ACHN (cell line): ENCODE results near the gene AKR7A3.

Experiments used
- DNase-seq: peaks from one replicate; pipeline ENCODE4 v3.0.0-alpha.2; 2015
- in situ Hi-C: cut with HindIII; loops from 2 replicates; pipeline ENCODE4 v1.10.0; 2017; ENCODE audit warnings: low sequenced_read_pairs, low pct_ligation_motif_present, low pct_unique_long_range_greater_than_20kb

Gene AKR7A3

DNA sequence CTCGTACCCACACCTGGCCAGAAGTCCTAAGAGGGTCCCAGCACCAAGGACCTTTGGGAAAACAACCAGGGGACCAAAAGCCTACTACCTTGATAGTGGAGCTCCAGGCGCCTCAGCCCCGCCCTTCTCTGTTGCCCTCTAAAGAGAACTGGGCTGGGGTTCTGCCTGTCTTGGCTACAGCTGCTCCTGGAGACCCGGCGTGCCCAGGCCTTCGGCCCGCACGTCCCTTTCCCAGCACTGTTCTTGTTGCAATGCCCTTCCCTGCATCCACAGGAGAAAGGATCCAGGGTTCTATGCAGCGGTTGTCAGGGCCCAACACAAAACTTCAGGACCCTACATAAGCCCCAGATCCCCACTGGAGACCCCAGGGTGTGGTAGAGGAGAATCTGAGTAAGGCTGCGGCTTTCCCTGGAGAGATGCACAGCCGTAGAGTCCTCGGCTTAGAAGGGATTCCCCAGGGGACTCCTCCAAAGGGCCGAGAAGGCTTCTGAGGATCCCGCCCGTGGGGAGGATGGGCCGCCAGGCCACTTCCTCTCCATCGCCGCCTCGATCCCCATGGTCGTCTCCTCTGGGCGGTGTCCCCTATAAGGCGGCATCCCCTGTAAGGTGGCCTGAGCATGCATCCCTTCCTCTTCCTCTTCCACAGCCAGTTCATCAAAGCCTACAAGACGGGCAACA is 35.6 kb upstream of the AKR7A3 start:
- in situ Hi-C loops, result no loop called here

DNA sequence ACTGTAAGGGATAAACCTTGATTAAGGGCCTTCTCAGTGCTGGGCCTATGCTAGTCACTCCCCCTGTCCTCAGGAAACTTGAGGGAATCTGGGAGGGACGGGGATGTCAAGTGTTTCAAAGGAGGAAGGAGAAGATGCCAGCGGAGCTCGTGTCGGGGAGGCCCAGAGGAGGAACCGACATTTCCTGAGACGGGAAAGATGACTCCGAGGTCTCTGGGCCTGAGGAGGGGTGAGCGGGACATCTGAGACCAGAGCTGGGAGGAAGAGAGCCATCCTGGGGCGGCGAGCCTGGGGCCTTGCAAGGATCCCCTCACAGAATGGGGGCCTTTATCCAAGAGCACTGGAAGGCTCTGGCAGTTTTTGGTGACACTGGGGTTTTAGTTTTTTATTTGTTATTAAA is 33.9 kb upstream of the AKR7A3 start:
- DNase-seq, result no peak
- in situ Hi-C loops, result no loop called here

More for the DNA sequence above, 35.6 kb upstream of the AKR7A3 start:
- DNase-seq, result no peak

DNA sequence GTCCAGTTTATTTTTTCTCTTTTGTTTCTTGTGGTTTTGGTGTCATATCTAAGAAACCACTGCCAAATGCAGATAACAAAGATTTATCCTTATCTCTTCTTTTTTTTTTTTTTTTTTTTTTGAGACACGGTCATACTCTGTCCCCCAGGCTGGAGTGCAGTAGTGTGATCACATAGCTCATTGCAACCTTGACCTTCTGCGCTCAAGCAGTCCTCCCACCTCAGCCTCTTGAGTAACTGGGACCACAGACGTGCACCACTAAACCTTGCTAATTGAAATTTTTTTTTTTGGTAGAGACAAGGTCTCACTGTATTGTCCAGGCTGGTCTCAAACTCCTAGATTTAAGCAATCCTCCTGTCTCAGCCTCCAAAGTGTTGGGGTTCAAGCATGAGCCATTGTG is 32.5 kb upstream of the AKR7A3 start:
- no peak for DNase-seq
- in situ Hi-C loops, result no loop called here

DNA sequence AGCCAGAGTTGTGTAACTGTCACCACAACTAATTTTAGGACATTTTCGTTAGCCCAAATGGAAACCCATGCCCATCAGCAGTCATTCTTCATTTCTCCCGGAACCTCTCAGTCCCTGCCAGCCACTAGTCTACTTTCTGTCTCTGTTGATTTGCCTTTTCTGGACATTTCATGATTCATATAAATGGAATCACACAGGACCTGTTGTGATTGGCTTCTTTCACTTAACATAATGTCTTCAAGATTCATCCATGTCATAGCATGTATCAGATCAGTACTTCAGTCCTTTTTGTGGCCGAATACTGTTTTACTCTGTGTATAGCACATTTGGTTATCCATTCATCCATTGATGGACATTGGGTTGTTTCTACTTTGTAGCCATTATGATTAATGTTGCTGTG is 30.6 kb upstream of the AKR7A3 start:
- no peak for DNase-seq
- in situ Hi-C loops, result no loop called here

DNA sequence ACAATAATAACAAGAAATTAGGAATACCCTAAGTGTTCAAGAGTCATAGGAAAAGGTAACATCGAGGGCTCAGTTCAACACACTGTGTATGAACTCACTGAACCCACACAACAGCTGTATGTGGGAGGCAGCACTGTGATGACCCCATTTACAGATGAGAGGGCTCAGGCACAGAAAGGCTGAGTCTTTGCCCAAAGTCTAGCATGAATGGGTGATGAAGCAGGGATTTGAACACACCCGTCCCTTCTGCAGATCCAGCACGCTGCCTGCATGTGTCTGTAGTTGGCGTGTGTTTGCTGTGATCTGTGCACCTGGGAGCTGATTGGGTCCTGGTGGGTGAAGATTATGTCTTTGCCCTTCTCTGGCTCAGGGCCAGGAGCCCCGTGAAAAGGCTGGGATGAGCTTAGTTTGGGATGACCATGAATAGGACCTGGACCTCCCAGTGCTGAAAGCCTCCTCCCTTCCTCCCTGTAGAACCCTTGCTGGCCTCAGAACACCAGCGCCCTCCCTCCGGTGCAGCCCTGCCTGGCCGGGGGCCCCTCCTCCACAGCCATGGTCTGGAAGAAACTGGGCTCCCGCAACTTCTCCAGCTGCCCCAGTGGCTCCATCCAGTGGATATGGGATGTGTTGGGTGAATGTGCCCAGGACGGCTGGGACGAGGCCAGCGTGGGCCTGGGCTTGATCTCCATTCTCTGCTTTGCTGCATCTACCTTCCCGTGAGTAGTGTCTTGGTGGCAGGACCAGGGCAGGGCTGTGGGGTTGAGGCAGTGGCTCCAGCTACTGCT is 28.7 kb upstream of the AKR7A3 start:
- DNase-seq, result no peak
- in situ Hi-C loops, result no loop called here

DNA sequence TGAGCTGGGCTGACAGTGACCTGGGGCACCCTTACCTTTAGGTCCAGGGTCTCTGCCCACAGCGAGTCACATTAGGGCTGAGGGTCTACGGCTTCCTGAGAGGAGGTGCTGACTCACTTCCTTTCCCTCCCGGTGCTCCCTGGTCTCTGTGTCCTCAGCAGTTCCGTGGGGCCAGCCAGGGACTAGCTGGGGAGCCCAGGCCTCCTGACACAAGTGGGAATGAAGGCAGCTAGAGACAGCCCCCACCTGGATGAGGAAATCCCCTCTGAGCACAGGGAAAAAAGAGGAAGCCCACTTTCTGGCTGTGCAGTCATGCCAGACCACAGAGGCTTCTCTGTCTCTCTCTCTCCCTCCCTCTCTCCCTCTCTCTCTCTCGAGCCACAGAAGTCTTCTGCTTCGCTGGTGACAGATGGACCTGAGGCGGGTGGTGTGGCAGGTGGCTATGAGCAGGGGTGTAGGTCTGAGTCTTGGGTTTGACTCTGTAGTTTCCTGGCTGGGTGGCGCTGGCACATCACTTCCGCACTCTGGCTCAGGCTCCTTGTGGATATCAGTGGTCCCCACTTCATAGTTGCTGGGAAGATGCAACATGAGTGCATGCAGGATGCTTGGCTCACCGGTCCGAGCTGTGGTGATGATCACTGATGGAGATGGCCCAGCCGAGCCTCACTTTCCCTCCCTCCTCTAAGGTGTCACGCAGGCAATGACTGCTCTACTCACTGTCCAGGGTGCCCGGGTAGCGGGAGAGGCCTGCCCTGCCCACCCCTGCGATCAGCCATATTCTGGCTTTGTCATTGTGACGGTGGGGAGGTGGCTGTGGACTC is 27.0 kb upstream of the AKR7A3 start:
- in situ Hi-C loops, result no loop called here
- peak; percentile 26 for DNase-seq

DNA sequence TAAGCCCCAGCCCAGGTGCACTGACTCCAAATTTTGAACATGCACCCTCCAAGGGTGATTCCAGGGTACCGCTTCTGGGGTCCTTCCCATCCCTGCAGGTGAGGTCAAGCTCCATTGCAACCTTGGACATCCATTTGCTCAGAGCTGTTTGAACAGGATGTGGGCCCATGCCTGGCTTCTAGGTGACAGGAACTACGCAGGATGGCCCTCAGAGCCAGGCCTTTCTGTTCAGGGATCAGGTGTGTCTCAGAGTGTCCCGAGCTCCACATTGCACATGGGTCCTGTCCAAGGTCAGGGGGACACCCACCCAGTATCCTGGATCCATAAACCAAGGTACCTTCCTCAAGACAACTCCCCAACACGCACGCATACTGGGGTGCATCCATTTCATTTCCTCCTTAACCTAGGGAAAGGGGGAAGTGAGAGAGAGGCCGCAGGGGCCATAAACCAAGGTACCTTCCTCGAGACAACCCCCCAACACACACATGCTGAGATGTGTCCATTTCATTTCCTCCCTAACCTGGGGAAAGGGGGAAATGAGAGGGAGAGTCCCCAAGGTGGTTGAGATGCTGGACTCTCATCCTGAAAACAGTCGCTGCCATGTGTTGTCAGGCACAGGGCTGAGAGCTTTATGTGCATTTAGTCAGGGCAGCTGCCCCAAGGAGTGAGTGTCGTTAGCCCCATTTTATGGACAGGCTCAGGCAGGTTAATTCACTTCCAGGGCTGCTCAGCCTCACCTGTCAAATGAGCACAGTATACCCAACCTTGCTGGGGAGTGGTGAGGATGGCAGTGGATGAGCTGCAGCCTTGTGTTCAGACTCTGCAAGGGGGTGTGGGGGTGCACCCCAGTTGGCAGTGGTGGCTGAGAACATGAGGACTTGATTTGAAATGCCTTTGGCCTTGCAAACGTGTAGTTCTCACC is 25.7 kb upstream of the AKR7A3 start:
- DNase-seq, result no peak

DNA sequence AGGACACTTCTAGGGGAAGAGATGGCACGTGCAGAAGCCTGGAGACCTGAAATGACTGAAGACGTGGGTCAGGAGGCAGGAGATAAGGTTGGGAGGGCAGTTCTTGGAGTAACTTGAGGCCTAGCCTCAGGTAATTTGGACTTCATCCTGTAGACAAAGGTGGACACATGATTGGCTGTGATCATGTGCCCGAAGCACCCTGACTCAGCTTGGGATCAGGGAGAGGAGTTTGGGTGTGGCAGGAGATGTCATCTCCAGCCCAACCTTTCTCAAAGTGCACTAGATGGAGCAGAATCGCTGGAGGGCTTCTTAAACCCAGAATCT is 25.0 kb upstream of the AKR7A3 start:
- no peak for DNase-seq
- in situ Hi-C loops, result no loop called here

More for the DNA sequence above, 25.7 kb upstream of the AKR7A3 start:
- in situ Hi-C loops, result no loop called here

DNA sequence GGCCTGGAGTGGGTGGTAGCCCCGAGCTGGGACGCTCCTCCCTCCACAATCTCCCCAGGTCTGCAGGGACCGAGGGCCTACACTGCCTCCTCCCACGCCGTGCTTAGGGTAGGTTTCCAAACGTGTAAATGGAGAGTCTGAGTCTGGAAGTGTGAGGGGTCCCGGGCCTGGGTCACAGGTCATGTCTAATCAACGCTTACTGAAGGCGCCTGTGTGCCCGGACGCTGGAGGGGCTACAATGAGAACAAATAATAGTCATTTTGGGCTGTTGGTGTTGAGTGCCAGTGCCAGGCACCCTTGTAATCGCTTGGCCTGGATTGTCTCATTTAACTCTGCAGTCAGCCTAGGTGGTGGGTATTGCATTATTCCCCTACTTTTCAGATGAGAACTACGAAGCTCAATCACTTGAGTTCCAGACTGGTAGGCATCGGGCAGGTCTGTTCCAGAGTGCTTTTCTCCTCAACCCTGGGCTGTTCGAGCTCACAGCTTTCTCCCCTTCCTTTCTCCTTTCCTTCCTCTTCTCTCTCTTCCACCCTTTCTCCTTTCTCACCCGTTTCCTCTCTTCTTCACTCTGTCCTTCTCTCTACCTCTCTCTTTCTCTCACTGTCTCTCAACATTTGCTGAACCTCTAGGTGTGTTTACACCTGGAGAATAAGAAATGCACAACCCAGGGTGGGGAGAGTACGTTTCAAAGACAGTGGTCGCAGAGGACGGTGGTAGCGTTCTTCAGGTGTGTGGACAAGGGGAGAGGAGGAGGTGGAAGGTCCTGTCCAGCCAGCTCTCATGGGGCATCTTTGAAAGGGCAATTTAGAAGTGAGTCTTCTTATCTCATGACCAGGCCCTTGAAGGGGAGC is 24.4 kb upstream of the AKR7A3 start:
- in situ Hi-C loops, result no loop called here
- DNase-seq, result no peak

DNA sequence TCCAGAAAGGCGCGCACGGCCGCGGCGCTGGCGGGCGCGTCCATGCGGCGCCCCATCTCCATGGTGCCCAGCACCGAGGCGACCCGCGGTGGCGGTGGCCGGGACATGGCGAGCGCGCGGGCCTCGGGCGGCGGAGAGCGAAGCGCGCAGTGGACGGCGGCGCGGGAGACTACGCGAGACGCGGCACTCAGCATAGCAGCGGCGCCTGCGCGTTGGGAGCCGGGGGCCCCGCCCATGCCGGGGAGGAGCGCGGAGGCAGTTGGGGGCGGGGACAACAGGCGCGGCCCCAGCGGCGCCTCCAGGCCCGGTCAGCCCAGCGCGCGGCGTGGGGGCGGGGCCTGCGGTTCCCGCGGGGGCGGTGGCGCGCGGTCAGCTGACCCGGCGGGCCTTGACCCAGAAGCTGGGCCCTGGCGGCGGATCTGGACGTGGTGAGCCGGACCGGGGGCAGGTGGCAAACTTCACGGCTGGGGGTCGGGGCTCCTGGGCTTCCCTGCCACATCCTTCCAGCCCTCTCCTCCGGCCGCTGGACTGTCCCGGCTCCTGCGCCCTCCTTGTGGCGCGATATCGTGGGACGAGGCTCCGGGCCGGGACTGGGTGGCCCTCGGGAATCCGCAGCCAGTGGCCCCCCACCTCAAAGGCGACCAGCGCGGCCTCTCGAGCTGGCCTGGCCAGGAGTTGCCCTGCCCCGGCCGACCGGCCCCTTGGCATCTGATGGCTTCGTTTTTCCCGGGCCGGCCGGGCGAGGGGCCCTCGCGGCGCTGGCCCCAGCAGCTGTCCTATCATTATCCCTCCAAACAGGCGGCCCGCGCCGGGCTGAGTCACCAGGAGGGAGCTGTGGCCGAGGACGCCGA is 23.6 kb upstream of the AKR7A3 start, which contains the start of the genes AKR7A2 and SLC66A1:
Gene AKR7A2, minus strand, starts transcription at position 214 of the 851 bp plus-strand sequence. Its CDS starts 20 bp downstream, at position 194.
Gene SLC66A1, plus strand, starts transcription at position 396 of the 851 bp plus-strand sequence. CDS start 5,352 bp downstream, outside the sequence.
- peak; percentile 90 for DNase-seq

DNA sequence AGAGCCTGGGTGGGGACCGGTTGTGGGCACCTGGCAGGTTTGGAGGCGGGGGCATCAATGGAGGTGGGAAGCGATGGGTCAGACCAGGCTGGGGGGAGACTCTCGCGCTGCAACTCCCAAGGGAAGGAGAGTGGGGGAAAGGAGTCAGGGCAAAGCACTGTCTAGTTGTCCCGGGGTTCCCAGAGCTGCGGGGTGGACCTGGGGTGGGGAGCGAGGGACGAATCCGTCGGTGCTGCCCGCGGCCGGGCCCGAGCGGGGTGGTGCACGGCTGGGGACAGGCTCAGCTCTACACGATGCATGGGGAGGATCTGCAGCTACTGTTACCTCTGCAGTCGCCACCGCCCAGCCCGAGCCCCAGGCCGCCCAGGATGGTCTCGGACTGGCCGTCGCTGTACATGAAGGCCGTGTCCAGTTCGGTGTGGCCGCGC is 22.9 kb upstream of the AKR7A3 start:
- in situ Hi-C loops, result no loop called here
- no peak for DNase-seq

More for the DNA sequence above, 23.6 kb upstream of the AKR7A3 start, which contains the start of the genes AKR7A2 and SLC66A1:
- in situ Hi-C loops, result no loop called here

DNA sequence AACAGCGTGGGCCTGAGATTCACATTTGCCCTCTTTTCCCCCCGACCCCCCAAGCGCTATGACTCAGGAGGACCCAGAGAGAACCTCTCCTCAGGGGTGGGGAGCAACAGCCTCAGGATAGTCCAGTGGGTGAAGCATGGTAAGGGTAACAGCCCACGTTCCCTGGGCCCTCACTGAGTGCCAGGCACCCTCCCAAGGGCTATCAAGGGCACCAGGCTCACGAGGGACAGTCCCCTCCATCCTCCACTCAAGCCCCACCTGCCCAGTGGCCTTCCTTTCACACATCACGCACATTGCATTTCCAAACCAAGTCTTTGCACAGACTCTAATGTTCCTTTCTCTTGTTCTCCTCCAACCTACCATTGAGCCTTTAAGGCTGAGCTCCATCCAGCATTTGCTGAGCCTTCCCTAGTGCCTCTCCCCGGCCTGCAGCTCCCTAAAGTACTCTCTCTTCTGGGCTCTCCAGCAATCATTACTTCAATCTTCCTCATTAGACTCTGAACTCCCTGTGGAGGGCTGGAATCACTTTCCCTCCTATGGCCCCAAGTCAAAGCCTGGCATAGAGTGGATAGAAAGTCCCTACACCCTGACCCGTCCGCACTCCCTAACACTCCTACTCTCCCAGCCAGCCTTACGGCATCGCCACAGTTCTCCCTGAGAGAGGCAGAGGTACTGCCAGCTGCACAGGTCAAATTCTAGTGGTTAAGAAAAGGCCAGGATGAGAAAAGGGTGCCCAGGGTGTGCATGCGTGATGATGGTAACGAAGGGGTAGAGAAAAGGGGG is 22.3 kb upstream of the AKR7A3 start:
- DNase-seq, result peak; percentile 8
- in situ Hi-C loops, result no loop called here

DNA sequence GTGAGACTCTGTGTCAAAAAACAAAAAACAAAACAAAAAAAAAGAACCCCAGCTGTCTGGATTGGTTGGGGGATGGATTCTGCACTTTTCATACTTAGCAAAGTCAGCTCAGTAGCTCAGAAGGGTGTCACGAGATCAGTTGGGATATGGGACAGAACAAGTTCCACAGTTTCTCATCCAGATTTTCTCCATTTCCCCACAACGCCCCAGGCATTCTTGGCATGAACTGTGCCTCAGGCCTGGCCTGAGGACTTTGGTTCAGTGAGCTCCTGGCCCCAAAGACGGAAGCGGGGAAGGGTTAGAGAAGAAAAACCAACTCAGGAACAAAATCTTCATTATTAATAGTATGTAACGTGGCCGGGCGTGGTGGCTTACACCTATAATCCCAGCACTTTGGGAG is 21.5 kb upstream of the AKR7A3 start:
- DNase-seq, result no peak
- in situ Hi-C loops, result no loop called here

DNA sequence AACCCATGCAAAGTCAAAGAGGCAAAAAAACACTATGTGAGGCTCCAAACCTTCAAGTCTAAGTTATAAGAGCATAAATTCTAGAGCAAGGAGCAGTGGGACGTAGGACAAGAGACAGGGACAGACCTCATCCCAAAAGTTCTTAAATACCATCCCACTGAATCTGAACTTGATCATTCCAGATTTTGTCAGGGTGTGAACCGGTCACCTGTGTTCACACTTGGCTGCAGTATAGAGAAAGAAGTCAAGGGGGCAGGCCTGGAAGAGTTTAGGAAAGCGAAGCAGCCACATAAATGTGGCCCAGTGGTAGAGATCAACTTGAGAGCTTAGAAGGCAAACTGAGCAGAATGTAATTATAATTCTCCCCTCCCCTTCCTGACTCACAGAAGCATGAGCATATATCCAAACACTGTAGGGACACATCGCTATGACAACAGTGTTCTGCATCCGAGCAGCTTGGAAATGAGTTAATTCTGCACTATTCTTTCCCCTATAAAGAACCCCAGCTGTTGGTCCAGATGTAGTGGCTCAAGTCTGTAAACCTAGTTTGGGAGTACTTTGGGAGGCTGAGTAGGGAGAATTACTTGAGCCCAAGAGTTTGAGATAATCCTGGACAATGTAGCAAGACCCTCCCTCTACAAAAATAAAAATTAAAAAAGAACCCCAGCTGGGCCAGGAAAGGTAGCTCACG is 20.7 kb upstream of the AKR7A3 start:
- no peak for DNase-seq
- in situ Hi-C loops, result no loop called here

DNA sequence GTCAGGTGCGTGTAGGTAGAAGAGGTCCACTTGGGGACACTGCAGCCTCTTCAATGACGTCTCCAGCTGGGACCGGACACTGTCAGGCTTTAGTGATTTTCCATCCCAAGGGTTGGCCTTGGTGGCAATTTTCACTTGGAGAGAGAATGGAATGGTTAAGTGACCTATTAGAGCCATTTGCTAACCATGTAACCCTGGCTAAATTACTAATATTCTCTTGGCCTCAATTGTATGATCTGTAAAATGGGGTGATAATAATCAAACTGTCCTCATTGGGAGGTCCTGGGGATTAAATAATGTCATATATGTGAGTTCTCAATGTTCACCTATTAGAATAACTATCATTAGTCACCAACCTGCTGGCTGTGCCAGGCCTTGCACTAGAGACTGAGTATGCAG is 19.9 kb upstream of the AKR7A3 start:
- in situ Hi-C loops, result no loop called here
- no peak for DNase-seq
